ENCODE data around the gene ZNF263.

DNA sequence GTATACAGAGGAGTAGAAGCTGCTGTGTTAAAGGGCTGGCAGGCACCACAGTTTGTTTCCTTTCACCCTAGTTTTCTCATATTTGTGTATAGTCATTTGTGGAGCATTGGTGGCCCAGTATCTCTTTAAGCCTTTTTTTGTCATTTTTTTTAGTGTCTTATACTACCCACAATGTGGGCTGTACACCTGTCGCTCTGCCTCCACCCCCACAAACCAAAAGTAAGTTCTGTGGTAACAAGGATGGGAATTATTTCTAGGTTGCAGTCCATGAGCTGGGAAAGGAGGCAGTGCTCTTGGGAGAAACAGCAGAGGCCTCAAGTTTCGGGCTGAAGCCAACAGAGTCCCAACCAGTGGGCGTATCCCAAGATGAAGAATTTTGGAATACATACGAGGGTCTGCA lies 28.2 kb downstream of the ZNF263 start:
- no peak for TF ChIP-seq ZFP3 (CRISPR knock-in tag; IDR thresholded peaks at IDR 0.05)
- no peak for TF ChIP-seq TOX (CRISPR knock-in tag; IDR thresholded peaks at IDR 0.05; ENCODE audit: borderline replicate concordance)
- TF ChIP-seq ESRRG (CRISPR knock-in tag; IDR thresholded peaks at IDR 0.05): no peak
- TF ChIP-seq ZFP30 (CRISPR knock-in tag; IDR thresholded peaks at IDR 0.05): no peak
- no peak for TF ChIP-seq OSR1 (CRISPR knock-in tag; IDR thresholded peaks at IDR 0.05)
- no peak for TF ChIP-seq PPARA (CRISPR knock-in tag; IDR thresholded peaks at IDR 0.05; ENCODE audit: borderline replicate concordance)
- TF ChIP-seq ZC3H10 (CRISPR knock-in tag; IDR thresholded peaks at IDR 0.05): no peak
- no peak for TF ChIP-seq ISL1 (CRISPR knock-in tag; IDR thresholded peaks at IDR 0.05)
- TF ChIP-seq SNAI2 (CRISPR knock-in tag; IDR thresholded peaks at IDR 0.05): no peak
- no peak for TF ChIP-seq RARB (CRISPR knock-in tag; IDR thresholded peaks at IDR 0.05)
- no peak for TF ChIP-seq TCF4 (CRISPR knock-in tag; IDR thresholded peaks at IDR 0.05; ENCODE audit: borderline replicate concordance)
- TF ChIP-seq ZNF565 (CRISPR knock-in tag; conservative IDR thresholded peaks at IDR 0.05; ENCODE audit: low read depth): no peak
